Stimulated activated CD4-positive, alpha-beta T cell treated with anti-CD3 and anti-CD28 coated beads, Interleukin-1b, Interleukin-23, amount 100 ng/mL, for 4 hours (primary cell): ENCODE measurements around the gene NDST4.

Source experiments
- DNase-seq, 2 donors: peaks; one replicate each; pipeline ENCODE4 v3.0.0-alpha.2; 2020; ENCODE audit warnings: low read depth in 2 of 2

The NDST4 gene

DNA sequence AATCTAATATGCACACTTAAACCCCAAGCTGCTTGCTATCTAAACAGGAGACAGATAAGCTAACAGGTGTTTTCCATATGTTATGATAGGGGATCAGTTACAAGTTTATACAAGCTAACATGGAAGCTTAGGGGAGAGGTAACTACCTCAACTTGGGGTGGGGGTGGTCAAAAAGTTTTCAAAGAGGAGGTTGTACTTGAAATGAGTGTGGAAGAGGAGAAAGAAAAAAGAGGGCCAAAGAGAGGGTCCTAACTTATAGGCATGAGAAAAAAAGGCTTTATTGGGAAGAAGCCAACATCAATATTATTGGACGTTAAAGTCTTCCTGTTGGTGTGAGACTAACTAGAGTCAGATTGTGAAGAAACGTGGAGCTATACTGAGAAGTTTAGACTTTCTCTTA, 205.9 kb downstream of the NDST4 start:
- no peak for DNase-seq

DNA sequence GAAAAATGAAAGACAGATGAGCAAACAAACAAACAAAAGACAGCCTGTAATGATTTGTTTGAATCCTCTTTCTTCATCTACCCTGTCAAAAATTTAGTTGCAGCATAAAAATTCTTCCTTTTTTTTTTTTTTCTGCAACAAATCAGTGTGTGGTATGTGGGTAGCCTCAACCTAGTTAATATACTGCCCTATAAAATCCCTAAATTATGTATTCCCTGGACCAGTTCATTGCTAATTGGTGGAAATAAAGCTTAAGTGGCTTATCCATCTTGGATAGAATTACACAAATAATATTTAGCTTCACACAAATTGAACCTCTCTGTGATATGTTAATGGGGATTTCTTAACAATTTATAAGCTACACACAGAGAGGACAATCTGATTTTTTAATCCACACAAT, 208.4 kb downstream of the NDST4 start:
- DNase-seq: no peak

DNA sequence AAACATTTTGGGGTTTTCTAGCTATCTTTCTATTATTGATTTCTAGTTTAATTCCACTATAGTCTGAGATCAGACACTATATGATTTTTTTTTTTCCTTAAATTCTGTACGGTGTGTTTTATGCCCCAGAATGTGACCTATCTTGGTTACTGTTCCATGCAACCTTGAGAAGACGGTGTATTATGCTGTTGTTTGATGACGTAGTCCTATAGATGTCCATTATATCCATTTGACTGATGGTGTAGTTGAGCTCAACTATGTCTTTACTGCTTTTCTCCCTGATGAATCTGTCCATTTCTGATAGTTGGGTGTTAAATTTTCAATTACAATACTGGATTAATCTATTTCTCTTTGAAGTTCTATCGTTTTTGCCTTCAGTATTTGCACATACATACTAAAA, 212.5 kb downstream of the NDST4 start:
- no peak for DNase-seq

DNA sequence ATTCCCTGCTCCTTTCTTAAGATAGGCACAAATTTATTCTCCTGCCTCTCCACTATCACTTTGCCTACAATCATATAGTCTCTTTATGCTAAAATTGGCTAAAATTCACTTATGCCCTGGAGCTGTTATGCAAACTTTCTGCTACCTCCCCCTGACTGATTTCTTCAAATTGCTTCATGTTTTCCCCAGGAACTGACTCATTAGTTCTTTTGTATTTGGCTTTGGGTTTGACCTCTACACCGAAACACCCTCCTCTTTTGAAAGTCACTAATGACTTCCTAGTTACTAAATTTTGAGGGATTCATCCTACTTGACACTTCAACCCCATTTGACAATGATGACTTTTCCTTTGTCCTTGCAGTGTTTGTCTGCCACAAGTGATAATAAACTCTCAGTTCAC, 222.6 kb downstream of the NDST4 start:
- DNase-seq: no peak

GRCh38 chr4:114886761-114887160, 226.7 kb downstream of the NDST4 start:
- no peak for DNase-seq

- DNase-seq: no peak
Measured at GRCh38 chr4:114883641-114884040, 229.8 kb downstream of the NDST4 start.

DNA sequence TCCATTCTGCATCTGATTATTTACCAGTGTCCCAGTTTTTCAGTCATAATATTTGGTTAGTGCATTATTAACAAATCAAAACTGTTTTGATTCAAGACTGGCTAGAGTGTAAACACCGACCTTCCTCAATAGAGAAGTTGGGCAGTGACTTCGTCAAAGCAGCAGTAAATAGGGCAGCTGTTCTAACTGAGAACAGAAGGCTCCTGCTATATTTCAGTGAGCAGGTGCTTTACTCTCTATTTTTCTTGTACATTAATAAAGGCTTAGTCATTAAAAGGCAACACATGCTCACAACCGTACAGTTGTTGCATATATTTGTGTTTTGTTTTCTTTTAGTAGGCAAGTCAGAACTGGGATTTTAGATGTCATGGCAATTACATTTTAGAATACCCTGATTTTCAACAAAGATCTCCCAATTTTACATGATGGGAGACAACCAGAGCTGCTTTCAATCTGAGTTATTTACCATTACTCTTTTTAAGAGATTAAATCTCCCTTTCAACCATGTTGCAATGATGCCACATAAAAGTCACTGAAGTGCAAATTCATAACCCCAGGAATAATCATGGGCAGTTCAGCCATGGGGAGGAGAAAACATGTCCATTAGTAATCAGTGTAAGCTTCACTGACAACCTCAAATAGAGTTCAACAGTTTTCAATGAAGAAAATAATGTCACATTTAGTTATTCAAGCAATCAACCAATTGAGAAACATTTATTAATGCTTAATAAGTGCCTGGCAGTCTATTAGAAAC, 233.3 kb downstream of the NDST4 start:
- DNase-seq: no peak

DNA sequence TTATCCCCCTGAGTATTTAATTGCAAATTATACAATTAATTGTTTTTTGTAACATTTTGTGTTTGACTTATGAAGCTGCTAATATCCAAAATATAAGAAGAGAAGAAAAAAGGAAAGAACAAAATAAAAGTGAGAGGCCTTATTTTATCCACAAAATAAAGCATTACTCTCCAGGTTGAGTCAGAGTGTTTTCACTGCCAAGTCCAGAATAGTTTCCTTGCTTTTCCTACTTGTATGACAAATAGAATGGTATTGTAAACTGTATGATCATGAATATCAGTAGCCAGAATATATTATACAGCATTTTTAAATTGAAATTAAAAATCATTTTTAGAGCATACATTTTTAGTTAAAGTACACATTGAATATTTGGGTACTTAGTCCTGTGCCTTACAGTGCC, 237.8 kb downstream of the NDST4 start:
- DNase-seq: no peak

DNA sequence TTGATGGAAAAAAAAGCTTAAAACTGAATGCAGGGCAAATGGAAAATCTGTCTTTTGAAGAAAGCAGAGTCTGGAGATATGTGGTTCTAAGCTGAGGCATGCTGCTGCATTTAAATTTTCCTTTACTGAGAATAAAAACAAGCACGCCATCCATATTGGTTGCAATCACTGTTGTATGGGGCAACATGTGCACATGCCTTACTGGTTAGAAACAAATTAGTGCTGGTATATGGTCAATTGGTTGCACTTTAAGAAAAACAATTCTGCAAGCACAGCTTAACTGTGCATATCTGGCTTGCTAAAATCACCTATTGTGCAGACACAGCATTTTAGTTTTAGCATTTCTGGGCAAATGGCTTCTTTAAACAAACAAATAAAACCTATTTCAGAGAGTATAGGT, 239.1 kb downstream of the NDST4 start:
- DNase-seq: no peak

DNA sequence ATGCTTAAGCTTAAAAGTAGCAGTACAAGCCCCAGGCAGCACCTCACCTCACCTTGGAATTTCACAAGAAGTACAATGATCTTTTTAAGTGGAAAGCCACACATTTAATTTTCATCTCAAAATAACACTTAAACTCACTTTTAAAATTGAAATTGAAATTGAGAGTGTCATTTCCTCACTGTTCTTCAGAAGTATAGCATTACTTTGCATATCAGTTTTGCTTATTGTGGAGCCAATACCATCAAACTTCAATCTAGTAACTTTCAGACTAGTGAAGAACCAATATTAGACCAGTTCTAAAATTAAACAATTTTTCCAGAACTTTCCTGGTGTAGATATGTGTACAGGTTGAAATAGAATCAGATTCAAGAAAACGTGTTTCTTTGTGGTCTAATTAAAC, 242.4 kb downstream of the NDST4 start:
- no peak for DNase-seq

DNA sequence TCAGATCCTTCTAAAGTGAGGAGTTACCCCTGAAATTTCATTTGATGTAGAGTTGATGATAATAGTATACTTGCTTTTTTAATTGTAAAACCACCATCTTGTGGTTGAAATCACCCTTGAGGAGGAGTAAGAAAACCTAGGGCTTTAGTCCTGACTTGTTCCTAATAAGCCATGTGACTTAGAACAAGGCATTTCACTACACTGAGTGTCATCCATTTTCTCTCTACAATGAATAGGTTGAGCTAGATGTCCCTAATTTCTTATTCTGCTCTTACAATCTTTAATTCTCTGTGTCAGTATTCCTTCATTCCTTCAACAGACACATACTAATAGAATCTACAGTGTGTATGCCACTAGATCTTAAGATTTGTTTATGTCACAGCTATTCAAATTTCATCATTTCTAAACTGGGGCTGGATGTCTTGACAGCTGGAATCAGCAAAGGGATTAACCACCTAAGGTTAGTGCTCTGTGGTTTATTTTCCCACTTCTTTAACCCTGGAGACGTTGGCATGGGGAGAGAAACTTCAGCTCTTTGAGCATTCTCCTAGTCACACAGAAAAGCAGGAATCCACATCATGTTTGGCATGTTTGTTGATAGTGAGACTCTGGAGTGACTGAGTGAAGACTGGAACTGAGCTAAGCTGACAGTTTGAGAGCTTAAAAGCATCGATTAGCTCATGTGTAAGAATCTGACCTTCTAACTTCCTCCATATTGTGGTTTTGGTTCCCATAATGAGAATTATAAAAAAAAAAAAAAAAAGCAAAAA, 246.3 kb downstream of the NDST4 start:
- DNase-seq: no peak

GRCh38 chr4:114864060-114864459, 249.4 kb downstream of the NDST4 start:
- no peak for DNase-seq

GRCh38 chr4:114860786-114861185, 252.6 kb downstream of the NDST4 start:
- no peak for DNase-seq

- no peak for DNase-seq
Measured at GRCh38 chr4:114857831-114858230, 255.6 kb downstream of the NDST4 start.

DNA sequence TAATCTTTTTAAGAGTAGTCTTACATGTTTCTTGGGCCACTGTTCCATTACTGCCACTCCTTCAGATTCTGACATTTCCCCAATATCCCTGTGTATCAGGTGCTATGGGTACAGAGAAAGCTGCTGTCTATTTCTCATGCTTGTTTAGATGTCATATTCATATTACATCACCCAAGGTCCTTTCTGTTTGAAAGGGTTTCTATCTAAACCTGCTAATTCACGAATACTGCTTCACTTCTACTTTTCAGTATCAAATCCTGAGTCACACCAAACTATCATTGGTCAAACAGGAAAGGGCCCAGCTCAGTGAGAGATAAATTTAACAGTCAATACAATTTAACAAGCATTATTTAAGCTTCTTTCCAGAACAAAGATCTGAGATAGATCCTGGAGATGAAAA, 273.4 kb downstream of the NDST4 start:
- no peak for DNase-seq

GRCh38 chr4:114830628-114831027, 282.8 kb downstream of the NDST4 start:
- DNase-seq: no peak

DNA sequence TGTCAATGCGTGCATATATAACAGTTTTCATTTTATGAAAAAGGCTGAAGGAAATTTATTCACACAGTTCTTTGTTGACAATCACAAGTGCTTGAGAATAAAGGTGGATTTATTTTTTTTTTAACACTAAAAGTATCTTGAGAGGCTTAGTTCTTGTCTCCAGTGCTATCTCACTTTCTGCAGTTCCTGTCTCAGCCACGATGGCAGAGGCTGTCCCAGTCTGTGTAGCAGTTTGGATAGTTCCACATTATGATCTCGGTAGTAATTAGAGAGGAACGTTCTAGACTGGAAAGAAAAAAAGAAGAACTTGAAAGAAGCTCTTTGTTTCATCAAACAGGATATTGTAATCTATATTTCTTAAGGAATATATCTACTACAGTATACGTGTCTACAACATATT, 285.8 kb downstream of the NDST4 start:
- no peak for DNase-seq

GRCh38 chr4:114815760-114816159, 297.7 kb downstream of the NDST4 start:
- no peak for DNase-seq

GRCh38 chr4:114813961-114814360, 299.5 kb downstream of the NDST4 start:
- DNase-seq: no peak

DNA sequence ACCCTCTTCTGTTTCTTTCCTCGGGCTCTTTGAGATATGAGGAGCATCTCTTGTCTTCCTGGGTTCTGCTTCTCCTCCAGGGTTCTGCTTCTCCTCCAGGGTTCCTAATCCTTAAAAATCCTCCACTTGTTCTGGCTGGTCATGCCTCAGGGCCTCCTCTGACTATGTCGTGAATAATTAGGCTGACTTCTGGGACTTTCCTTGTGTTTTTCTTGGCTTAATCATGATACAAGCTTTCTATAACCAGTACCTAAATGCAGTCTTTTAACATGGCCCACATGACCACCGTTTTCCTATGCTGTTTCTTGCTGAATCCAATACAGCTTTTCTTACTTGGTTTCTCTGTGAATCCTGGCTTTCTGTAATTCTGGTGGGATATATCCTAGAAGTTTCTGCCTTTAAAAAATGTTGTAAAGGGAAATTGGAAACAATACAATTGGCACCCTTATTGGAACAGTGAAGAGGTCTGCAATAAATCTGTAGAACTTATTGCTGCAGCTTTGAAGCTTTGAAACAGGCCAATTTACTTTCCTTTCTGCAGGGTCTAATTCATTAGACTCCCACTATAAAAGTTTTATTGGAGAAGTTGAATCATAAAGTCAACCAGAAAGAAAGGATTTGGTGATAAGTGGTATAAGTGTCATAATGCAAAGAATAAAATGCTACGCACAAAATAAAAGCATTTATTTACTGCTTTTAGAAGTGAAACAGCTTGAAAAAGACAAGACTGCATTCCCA, 301.7 kb downstream of the NDST4 start:
- DNase-seq: no peak

GRCh38 chr4:114807759-114808404, 305.5 kb downstream of the NDST4 start:
- DNase-seq: peak in 1 of 2 donors; percentile 6

GRCh38 chr4:114807357-114807756, 306.1 kb downstream of the NDST4 start:
- DNase-seq: no peak
